WTC11 (cell line): ENCODE data around the gene MCM3AP. TPM values are rescaled to one million over a fixed set of nuclear protein-coding genes. Genes with fewer than 3 reads are reported as not detected.

Source experiments
- ATAC-seq: fragments of 200-7000 bp; cut with Tn5 transposase; 2 replicates; pipeline ENCODE4 v1.10.0; 2021; ENCODE audit warnings: mild to moderate bottlenecking, moderate library complexity
- CTCF ChIA-PET: fragments of 300-600 bp; sonication (Branson Sonifier 250); formaldehyde crosslinking; loops from one replicate; lab custom pipeline; 2021; ENCODE audit warnings: antibody characterized with exemption; lab: Charles Lee
- POLR2A ChIA-PET: fragments of 350-600 bp; sonication (Branson Sonifier 250); formaldehyde crosslinking; loops from one replicate; lab custom pipeline; 2021; ENCODE audit warnings: antibody characterized with exemption; lab: Charles Lee
- DNase-seq: peaks from one replicate; pipeline ENCODE4 v3.0.0; 2021; ENCODE audit warnings: low spot score
- H3K27ac Mint-ChIP-seq: 2 replicates; pipeline ENCODE4 v1.8.0; 2021; ENCODE audit warnings: mixed read lengths
- H3K27me3 Mint-ChIP-seq: 2 replicates; pipeline ENCODE4 v1.8.0; 2021; ENCODE audit warnings: low read depth, mild to moderate bottlenecking, moderate library complexity, mixed read lengths
- H3K36me3 Mint-ChIP-seq: 2 replicates; pipeline ENCODE4 v1.8.0; 2021; ENCODE audit warnings: mixed read lengths
- H3K4me1 Mint-ChIP-seq: 2 replicates; pipeline ENCODE4 v1.8.0; 2022; ENCODE audit warnings: mixed read lengths
- H3K4me3 Mint-ChIP-seq: 2 replicates; pipeline ENCODE4 v1.8.0; 2021; ENCODE audit warnings: mild to moderate bottlenecking, moderate library complexity, mixed read lengths
- H3K9me3 Mint-ChIP-seq: 2 replicates; pipeline ENCODE4 v1.8.0; 2021; ENCODE audit warnings: mixed read lengths
- NFE2L1 ChIP-seq: sonication (generic); formaldehyde crosslinking; IDR thresholded peaks from 2 replicates; pipeline ENCODE4 v1.8.1; 2023; ENCODE audit warnings: missing genetic modification reagents
- PRRX2 ChIP-seq: fragments of 250-450 bp; sonication (Bioruptor Pico); IDR thresholded peaks from 2 replicates; pipeline ENCODE4 v1.8.0; 2021; ENCODE audit warnings: mild to moderate bottlenecking
- TEAD4 ChIP-seq: sonication (generic); formaldehyde crosslinking; IDR thresholded peaks from 2 replicates; pipeline ENCODE4 v1.8.0; 2022; ENCODE audit warnings: mild to moderate bottlenecking, missing genetic modification reagents
- ZNF219 ChIP-seq: sonication (generic); formaldehyde crosslinking; IDR thresholded peaks from 2 replicates; pipeline ENCODE4 v1.8.0; 2023; ENCODE audit warnings: missing genetic modification reagents, mild to moderate bottlenecking, borderline replicate concordance
- ZNF263 ChIP-seq: sonication (generic); formaldehyde crosslinking; IDR thresholded peaks from 2 replicates; pipeline ENCODE4 v1.8.1; 2022; ENCODE audit warnings: low read depth, mild to moderate bottlenecking, moderate library complexity, missing genetic modification reagents
- ZNF396 ChIP-seq: fragments of 250-450 bp; sonication (Bioruptor Pico); IDR thresholded peaks from 2 replicates; pipeline ENCODE4 v1.8.0; 2021; ENCODE audit warnings: mild to moderate bottlenecking, moderate library complexity, borderline replicate concordance
- total RNA-seq: library from RNA; stranded (reverse); gene quantifications from 3 replicates; pipeline ENCODE4 v1.2.3, GENCODE V29; 2021
- TF ChIP-seq, protein P1 (sequence below): sonication (generic); formaldehyde crosslinking; IDR thresholded peaks from 2 replicates; pipeline ENCODE4 v1.8.1; 2022; ENCODE audit warnings: mild to moderate bottlenecking, missing genetic modification reagents, moderate library complexity, borderline replicate concordance
- TF ChIP-seq, protein P2 (sequence below): fragments of 250-450 bp; sonication (Bioruptor Pico); IDR thresholded peaks from 2 replicates; pipeline ENCODE4 v1.9.0; 2021; ENCODE audit warnings: moderate library complexity, mild to moderate bottlenecking, inconsistent platforms, borderline replicate concordance
- TF ChIP-seq, protein P3 (sequence below): sonication (generic); formaldehyde crosslinking; IDR thresholded peaks from 2 replicates; pipeline ENCODE4 v1.8.0; 2023; ENCODE audit warnings: mild to moderate bottlenecking, missing genetic modification reagents
- TF ChIP-seq, protein P4 (sequence below): fragments of 250-450 bp; sonication (Bioruptor Pico); IDR thresholded peaks from 2 replicates; pipeline ENCODE4 v1.9.0; 2021; ENCODE audit warnings: mild to moderate bottlenecking
- TF ChIP-seq, protein P5 (sequence below): fragments of 250-450 bp; sonication (Bioruptor Pico); IDR thresholded peaks from 2 replicates; pipeline ENCODE4 v2.1.2; 2022; ENCODE audit warnings: mild to moderate bottlenecking, moderate library complexity
- TF ChIP-seq, protein P6 (sequence below): sonication (generic); formaldehyde crosslinking; IDR thresholded peaks from 2 replicates; pipeline ENCODE4 v1.8.1; 2023; ENCODE audit warnings: mild to moderate bottlenecking, moderate library complexity, missing genetic modification reagents

Gene MCM3AP
- total RNA-seq, 1 experiment from 2014 or later: 167 TPM

DNA sequence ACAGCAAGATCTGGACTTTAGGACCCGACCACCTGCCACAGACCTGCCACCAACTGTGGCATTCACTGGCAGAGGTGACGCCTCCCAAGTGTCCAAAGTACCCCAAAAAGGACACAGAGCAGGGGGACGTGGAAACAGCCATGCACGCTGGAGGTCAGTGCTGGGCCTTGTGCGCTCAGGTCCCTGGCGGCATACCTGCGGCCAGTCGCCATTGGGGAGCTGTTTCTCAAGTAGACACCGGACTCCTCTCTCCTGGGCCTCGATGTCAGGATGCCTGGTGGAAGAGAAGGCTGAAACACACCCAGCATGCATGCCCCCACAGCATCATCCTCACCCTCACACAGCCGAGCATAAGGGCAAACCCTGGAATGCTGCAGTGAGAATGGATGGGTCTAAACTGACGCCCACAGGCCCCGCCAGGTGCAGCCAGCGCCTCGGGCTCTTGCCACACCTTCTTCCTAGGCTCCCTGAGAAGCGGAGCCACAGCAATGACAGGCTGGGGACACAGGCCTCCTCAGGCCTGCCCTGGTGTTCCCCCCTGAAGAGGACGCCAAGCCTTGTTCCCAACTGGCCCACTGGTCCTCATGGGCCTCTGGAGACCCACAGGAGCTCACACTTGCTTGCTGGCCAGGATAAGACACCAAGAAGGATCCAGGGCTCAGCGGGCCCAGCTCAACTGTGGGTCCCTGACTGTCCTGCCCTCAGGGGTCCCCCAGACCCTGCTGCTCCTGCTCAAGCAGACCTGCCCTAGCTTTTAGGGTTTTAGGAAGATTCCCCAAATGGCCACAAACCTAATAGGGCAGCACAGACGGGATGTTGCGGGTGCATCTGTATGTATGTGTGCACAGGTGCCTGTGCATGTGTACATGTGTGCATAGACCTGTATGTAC is 93.5 kb downstream of the MCM3AP start:
- DNase-seq: no peak
- Mint-ChIP-seq H3K27ac (no peak overlapping the region), H3K36me3 (peaks cover 48% of the 10 kb centered on the region), H3K4me1 (peaks cover 16% of the 10 kb centered on the region), H3K27me3 (no peaks in the 10 kb centered on the region), H3K9me3 (peaks cover 6% of the 10 kb centered on the region; the same call in 1 of the 2 replicates), H3K4me3 (no peak overlapping the region)
- TF ChIP-seq PRRX2: no peak
- TF ChIP-seq, protein P1, sequence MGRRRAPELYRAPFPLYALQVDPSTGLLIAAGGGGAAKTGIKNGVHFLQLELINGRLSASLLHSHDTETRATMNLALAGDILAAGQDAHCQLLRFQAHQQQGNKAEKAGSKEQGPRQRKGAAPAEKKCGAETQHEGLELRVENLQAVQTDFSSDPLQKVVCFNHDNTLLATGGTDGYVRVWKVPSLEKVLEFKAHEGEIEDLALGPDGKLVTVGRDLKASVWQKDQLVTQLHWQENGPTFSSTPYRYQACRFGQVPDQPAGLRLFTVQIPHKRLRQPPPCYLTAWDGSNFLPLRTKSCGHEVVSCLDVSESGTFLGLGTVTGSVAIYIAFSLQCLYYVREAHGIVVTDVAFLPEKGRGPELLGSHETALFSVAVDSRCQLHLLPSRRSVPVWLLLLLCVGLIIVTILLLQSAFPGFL (CRISPR knock-in tag): no peak
- TF ChIP-seq, protein P2, sequence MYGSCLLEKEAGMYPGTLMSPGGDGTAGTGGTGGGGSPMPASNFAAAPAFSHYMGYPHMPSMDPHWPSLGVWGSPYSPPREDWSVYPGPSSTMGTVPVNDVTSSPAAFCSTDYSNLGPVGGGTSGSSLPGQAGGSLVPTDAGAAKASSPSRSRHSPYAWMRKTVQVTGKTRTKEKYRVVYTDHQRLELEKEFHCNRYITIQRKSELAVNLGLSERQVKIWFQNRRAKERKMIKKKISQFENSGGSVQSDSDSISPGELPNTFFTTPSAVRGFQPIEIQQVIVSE (CRISPR knock-in tag): no peak
- TF ChIP-seq TEAD4 (CRISPR knock-in tag): no peak
- no peak for TF ChIP-seq NFE2L1 (CRISPR knock-in tag)
- TF ChIP-seq, protein P3, sequence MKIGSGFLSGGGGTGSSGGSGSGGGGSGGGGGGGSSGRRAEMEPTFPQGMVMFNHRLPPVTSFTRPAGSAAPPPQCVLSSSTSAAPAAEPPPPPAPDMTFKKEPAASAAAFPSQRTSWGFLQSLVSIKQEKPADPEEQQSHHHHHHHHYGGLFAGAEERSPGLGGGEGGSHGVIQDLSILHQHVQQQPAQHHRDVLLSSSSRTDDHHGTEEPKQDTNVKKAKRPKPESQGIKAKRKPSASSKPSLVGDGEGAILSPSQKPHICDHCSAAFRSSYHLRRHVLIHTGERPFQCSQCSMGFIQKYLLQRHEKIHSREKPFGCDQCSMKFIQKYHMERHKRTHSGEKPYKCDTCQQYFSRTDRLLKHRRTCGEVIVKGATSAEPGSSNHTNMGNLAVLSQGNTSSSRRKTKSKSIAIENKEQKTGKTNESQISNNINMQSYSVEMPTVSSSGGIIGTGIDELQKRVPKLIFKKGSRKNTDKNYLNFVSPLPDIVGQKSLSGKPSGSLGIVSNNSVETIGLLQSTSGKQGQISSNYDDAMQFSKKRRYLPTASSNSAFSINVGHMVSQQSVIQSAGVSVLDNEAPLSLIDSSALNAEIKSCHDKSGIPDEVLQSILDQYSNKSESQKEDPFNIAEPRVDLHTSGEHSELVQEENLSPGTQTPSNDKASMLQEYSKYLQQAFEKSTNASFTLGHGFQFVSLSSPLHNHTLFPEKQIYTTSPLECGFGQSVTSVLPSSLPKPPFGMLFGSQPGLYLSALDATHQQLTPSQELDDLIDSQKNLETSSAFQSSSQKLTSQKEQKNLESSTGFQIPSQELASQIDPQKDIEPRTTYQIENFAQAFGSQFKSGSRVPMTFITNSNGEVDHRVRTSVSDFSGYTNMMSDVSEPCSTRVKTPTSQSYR (CRISPR knock-in tag): no peak
- TF ChIP-seq, protein P4, sequence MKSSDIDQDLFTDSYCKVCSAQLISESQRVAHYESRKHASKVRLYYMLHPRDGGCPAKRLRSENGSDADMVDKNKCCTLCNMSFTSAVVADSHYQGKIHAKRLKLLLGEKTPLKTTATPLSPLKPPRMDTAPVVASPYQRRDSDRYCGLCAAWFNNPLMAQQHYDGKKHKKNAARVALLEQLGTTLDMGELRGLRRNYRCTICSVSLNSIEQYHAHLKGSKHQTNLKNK (CRISPR knock-in tag): no peak
- TF ChIP-seq, protein P5, sequence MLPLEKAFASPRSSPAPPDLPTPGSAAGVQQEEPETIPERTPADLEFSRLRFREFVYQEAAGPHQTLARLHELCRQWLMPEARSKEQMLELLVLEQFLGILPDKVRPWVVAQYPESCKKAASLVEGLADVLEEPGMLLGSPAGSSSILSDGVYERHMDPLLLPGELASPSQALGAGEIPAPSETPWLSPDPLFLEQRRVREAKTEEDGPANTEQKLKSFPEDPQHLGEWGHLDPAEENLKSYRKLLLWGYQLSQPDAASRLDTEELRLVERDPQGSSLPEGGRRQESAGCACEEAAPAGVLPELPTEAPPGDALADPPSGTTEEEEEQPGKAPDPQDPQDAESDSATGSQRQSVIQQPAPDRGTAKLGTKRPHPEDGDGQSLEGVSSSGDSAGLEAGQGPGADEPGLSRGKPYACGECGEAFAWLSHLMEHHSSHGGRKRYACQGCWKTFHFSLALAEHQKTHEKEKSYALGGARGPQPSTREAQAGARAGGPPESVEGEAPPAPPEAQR (CRISPR knock-in tag): no peak
- no peak for TF ChIP-seq ZNF219 (CRISPR knock-in tag)
- no peak for TF ChIP-seq ZNF263 (CRISPR knock-in tag)
- ATAC-seq: no peak
- ChIA-PET CTCF (no interaction called here), POLR2A (no interaction called here)

DNA sequence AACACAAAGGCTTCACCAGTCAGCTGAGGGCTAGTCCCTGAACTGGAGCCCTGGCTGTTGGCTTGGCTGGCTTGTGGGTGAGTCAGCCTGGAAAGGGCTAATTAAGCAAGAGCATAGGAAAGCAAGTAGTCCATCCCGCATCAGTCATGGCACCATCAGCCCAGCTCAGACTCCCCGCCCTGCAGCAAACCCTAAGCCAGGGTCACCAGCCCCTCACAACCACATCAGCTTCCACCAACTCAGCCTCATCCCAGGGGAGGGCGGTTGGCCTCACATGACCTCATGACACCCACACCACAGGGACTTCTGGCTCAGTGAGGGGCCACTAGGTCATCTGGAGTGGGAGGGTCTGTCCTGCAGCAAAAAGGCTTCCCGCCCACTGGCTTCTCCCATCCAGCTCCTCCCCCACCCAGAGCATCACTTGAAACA is 94.1 kb downstream of the MCM3AP start:
- Mint-ChIP-seq H3K4me3 (no peak overlapping the region), H3K9me3 (peaks cover 6% of the 10 kb centered on the region; the same call in 1 of the 2 replicates), H3K4me1 (peaks cover 16% of the 10 kb centered on the region), H3K27ac (no peak overlapping the region; the same call in 1 of the 2 replicates), H3K36me3 (peaks cover 44% of the 10 kb centered on the region), H3K27me3 (no peaks in the 10 kb centered on the region)
- TF ChIP-seq, protein P6, sequence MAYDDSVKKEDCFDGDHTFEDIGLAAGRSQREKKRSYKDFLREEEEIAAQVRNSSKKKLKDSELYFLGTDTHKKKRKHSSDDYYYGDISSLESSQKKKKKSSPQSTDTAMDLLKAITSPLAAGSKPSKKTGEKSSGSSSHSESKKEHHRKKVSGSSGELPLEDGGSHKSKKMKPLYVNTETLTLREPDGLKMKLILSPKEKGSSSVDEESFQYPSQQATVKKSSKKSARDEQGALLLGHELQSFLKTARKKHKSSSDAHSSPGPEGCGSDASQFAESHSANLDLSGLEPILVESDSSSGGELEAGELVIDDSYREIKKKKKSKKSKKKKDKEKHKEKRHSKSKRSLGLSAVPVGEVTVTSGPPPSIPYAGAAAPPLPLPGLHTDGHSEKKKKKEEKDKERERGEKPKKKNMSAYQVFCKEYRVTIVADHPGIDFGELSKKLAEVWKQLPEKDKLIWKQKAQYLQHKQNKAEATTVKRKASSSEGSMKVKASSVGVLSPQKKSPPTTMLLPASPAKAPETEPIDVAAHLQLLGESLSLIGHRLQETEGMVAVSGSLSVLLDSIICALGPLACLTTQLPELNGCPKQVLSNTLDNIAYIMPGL (CRISPR knock-in tag): no peak
- no peak for TF ChIP-seq ZNF396 (CRISPR knock-in tag)
- no peak for DNase-seq
- ATAC-seq: no peak
- CTCF ChIA-PET: interaction anchor here (2.2 kb wide), 1 partner anchor 48 kb away, joined by 7 read pairs; no protein-coding TSS in a partner anchor
- POLR2A ChIA-PET: interaction anchor here (0.6 kb wide), 1 partner anchor 1261 kb away, joined by 3 read pairs; no protein-coding TSS in a partner anchor
